T-helper 17 cell (primary cell): Measurements from ENCODE around the gene NUP133. TPM values are rescaled to one million over a fixed set of nuclear protein-coding genes. Genes with fewer than 3 reads are reported as not detected.
A peak's percentile ranks its signal among the peaks of the same experiment; 100 is the strongest.
"Not testable (repeated sequence)": the region's sequence is repeated elsewhere in the genome, so short reads cannot be mapped to it uniquely, and the experiment has no call there.

Source experiments
- ATAC-seq: fragments of 150-1000 bp; cut with Tn5 transposase; 2 replicates; pipeline ENCODE4 v1.10.0; 2021; ENCODE audit warnings: mild to moderate bottlenecking, moderate library complexity
- DNase-seq, 3 donors: peaks; one replicate each; pipeline versions ENCODE4 v3.0.0 to v3.0.0-alpha.2; 2020 to 2021
- H3K9me3 ChIP-seq: one replicate; pipeline ENCODE4 v1.7.0; 2013; ENCODE audit warnings: low read length, mild to moderate bottlenecking; ENCODE audit not compliant: control insufficient read depth, poor library complexity, severe bottlenecking
- H3K27ac Mint-ChIP-seq: one replicate; pipeline ENCODE4 v1.8.0; 2022; ENCODE audit warnings: mild to moderate bottlenecking, moderate library complexity, mixed read lengths
- H3K27me3 Mint-ChIP-seq: one replicate; pipeline ENCODE4 v1.8.0; 2022; ENCODE audit warnings: mixed read lengths
- H3K36me3 Mint-ChIP-seq: one replicate; pipeline ENCODE4 v1.8.0; 2022; ENCODE audit warnings: low read depth, mixed read lengths
- H3K4me1 Mint-ChIP-seq: one replicate; pipeline ENCODE4 v1.8.0; 2022; ENCODE audit warnings: mild to moderate bottlenecking, mixed read lengths
- H3K4me3 Mint-ChIP-seq: one replicate; pipeline ENCODE4 v1.8.0; 2022; ENCODE audit warnings: mild to moderate bottlenecking, moderate library complexity, mixed read lengths
- total RNA-seq, 4 donors: library from RNA in 2 of 4; stranded (reverse) in 2 of 4; gene quantifications; one replicate each; pipeline ENCODE4 v1.2.3 and lab custom pipeline; 2022 to 2026

Gene NUP133
- total RNA-seq, 2 donors from 2014 or later: 26.0 to 35.9 TPM

DNA sequence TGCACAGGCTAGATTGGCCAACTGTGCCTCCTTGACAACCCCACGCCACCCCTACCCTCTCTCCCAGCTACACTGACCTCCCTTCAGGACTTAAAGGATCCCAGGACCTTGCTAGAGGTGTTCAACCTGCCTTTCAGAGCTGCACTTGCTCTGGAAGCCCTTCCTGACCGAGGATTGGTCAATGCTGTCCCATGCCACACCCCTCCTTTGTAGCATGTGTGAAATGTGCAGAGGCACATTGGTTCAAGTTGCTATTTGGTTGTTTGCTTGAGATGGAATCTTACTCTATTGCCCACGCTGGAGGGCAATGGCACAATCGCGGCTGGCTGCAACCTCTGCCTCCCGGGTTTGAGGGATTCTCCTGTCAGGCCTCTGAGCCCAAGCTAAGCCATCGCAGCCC, 96.1 kb downstream of the NUP133 start:
- DNase-seq: no peak
- H3K9me3 ChIP-seq: no peaks in the 10 kb centered on the region
- H3K4me1 Mint-ChIP-seq: peaks cover 15% of the 10 kb centered on the region
- H3K4me3 Mint-ChIP-seq: no peak overlapping the region
- peaks cover 5% of the 10 kb centered on the region for H3K36me3 Mint-ChIP-seq
- H3K27me3 Mint-ChIP-seq: peaks cover 35% of the 10 kb centered on the region
- H3K27ac Mint-ChIP-seq: no peak overlapping the region
- no peak for ATAC-seq

DNA sequence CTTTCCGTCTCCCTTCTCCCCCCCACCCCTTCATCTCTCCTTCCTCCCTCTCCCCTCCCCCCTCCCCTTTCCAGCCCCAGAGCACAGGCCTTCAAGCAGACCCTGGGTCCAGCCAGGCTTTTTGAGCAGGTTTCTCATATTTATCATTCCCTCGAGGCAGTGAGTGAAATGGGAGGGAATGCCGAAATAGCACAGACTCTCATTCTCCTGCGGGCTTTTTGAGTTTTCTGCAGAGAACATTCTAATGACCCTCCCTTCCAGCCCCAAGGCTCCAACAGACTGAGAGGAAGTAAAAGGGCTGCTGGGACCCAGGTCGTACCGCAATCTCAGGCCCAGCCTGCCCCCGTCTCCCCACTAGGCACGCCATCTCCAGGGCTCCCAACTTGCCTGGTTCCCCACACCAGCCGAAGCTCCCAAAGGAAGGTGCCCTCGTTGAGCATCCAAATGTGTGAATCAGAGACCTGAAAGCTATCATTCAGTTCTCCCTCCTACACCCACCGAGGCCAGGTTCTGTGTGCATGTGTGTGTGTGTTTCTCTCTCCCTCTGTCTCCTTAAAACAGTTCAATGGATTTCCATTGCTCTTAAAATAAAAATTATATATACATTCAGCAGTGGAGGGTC, 96.6 kb downstream of the NUP133 start:
- H3K4me3 Mint-ChIP-seq: no peak overlapping the region
- no peaks in the 10 kb centered on the region for H3K9me3 ChIP-seq
- DNase-seq: no peak
- H3K27me3 Mint-ChIP-seq: peaks cover 40% of the 10 kb centered on the region
- no peak for ATAC-seq
- no peak overlapping the region for H3K27ac Mint-ChIP-seq
- H3K36me3 Mint-ChIP-seq: peaks cover 7% of the 10 kb centered on the region
- H3K4me1 Mint-ChIP-seq: peaks cover 16% of the 10 kb centered on the region

DNA sequence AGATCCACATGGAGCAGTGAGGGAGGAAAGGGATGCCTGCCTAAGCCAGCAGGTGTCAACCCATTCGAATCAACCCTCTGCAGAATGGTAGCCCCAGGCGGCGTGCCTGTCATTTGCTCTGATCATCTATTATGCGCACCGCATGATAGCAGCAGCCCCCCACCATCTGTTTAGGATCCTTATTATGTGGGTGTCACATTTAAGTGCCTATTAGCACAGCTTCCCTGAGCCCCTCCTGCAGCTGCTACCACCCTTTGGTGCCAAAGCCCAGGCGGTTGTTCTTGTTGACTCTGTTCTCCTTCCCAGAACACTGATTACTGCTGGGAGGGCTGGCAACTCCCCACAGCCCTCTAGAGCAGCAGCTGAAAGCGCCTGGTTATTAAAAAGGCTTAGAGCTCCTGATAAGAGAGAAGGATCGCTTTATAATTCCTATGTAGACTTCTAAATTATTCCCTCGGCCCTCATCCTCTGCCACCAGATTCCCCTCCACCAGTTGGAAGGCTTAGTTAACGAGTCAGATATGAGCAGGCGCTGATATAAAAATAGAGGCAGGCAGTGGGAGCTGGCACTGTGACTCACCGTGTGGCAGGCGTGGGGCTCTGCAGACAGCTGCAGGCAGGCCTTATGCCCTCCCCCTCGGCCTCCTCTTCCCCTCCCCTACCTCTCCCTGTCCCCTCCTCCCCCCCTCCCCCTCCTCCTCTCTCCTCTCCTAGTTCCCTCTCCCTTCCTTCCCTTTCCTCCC, 97.3 kb downstream of the NUP133 start:
- Mint-ChIP-seq H3K4me3 (no peak overlapping the region), H3K27ac (no peak overlapping the region), H3K4me1 (peaks cover 16% of the 10 kb centered on the region), H3K36me3 (peaks cover 7% of the 10 kb centered on the region), H3K27me3 (peaks cover 46% of the 10 kb centered on the region)
- H3K9me3 ChIP-seq: no peaks in the 10 kb centered on the region
- ATAC-seq (no peak), DNase-seq (no peak)

DNA sequence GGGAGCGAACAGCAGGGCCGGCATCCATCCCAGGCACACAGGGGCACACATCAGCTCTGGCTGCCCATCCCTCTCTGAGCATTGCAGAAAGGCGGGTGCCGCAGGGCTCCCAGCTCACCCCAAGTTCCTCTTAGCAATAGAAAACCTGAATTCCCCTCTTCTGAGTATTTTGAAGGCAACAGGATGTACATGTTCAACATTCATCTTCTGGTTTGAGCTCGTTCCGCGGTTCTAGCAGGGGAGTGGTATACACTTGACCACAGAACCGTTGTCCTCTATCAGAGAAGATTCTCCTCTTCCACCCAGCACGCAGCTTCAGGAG, 97.8 kb downstream of the NUP133 start:
- H3K9me3 ChIP-seq: no peaks in the 10 kb centered on the region
- H3K4me1 Mint-ChIP-seq: peaks cover 16% of the 10 kb centered on the region
- DNase-seq (no peak), ATAC-seq (no peak)
- peaks cover 51% of the 10 kb centered on the region for H3K27me3 Mint-ChIP-seq
- H3K36me3 Mint-ChIP-seq: peaks cover 7% of the 10 kb centered on the region
- H3K27ac Mint-ChIP-seq: no peak overlapping the region
- H3K4me3 Mint-ChIP-seq: no peak overlapping the region

DNA sequence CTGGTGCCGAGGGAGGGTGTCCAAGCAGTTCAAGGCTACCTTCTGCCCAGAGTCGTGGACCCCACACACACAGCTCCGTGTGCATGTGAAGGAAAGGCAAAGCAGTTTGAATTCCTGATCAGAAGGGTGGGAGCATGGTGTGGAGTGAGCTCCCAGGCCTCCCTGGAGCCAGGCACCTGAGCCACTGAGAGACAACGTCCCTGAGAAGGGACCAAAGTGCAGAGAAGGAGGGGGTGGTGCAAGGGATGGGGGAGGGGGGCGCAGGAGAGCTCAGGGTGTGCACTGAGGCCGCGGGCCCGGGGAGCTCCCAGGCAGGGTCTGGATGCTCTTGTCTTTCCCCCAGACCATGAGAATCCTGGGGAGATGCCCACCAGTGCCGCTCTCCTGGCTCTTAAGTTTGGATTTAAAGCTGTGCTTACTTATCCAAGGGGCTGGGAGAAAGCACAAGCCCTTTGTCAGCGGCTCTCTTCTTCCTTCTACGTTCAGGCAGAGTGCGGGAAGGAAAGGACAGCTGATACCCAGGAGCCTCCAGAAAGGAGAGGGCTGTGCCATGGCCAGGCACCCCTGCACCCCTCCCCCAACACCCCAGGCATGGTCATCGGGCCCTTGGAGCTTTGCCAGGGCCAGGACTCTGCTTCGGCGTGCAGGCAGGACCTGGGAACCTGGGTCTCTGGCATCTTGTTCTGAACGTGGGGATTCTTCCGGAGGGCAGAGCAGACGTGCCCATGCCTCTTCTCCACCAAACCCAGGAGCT, 98.3 kb downstream of the NUP133 start:
- DNase-seq (no peak), ATAC-seq (no peak)
- H3K36me3 Mint-ChIP-seq: peaks cover 9% of the 10 kb centered on the region
- peaks cover 16% of the 10 kb centered on the region for H3K4me1 Mint-ChIP-seq
- no peak overlapping the region for H3K27ac Mint-ChIP-seq
- no peak overlapping the region for H3K4me3 Mint-ChIP-seq
- peaks cover 56% of the 10 kb centered on the region for H3K27me3 Mint-ChIP-seq
- H3K9me3 ChIP-seq: no peaks in the 10 kb centered on the region

GRCh38 chr1:229408458-229409037, 99.6 kb downstream of the NUP133 start:
- Mint-ChIP-seq H3K27me3 (peaks cover 64% of the 10 kb centered on the region), H3K4me1 (peaks cover 11% of the 10 kb centered on the region), H3K36me3 (peaks cover 10% of the 10 kb centered on the region), H3K27ac (no peak overlapping the region), H3K4me3 (no peak overlapping the region)
- DNase-seq (no peak), ATAC-seq (no peak)
- H3K9me3 ChIP-seq: no peaks in the 10 kb centered on the region

DNA sequence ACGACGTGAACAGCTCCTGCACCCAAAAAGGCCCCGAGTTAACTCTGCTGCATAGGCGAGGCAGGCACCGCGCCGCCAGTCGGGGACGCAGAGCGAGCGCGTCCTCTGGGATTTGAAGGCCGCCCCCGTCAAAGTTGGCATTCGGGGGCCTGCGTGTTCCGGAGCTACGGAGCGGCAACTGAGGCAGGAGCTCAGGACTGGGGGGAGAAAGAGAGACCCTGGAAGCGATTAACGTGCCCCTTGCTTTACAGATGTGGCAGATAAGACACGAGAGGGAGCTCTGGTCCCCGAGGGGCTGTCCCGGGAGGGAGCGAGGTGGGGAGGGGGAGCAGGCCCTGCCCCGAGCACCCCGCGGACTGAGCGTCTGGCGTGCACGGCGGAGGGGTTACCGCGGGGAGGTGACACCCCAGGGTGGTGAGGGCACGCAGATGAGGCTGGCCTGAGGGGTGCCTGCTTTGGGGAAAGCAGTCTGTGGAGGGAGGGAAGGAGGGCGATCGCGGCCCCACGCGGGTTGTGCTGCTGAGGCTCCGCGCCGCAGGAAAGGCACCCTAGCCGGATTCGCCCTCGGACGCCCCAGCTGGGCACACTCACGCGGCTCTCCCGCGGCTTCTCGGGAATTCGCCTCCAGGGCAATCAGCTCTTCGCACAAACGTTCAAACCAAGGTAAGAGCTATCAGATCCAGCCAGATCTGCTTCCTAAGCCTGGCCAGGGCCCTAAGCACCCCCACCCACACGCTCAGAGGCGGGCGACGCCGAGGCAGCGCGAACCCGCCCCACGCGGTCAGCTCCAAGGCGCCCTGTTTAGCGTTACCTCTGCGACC, 100.7 kb downstream of the NUP133 start:
- DNase-seq (no peak), ATAC-seq (peak; percentile 21)
- Mint-ChIP-seq H3K27ac (no peak overlapping the region), H3K4me3 (peak overlapping the region; percentile 88), H3K4me1 (peaks cover 8% of the 10 kb centered on the region), H3K36me3 (peaks cover 6% of the 10 kb centered on the region), H3K27me3 (peaks cover 72% of the 10 kb centered on the region)
- H3K9me3 ChIP-seq: no peaks in the 10 kb centered on the region

GRCh38 chr1:229406798-229407197, 101.3 kb downstream of the NUP133 start:
- Mint-ChIP-seq H3K27me3 (peaks cover 78% of the 10 kb centered on the region), H3K27ac (no peak overlapping the region), H3K36me3 (peaks cover 6% of the 10 kb centered on the region), H3K4me1 (peaks cover 8% of the 10 kb centered on the region), H3K4me3 (peak overlapping the region; percentile 88)
- H3K9me3 ChIP-seq: no peaks in the 10 kb centered on the region
- DNase-seq: no peak
- no peak for ATAC-seq

DNA sequence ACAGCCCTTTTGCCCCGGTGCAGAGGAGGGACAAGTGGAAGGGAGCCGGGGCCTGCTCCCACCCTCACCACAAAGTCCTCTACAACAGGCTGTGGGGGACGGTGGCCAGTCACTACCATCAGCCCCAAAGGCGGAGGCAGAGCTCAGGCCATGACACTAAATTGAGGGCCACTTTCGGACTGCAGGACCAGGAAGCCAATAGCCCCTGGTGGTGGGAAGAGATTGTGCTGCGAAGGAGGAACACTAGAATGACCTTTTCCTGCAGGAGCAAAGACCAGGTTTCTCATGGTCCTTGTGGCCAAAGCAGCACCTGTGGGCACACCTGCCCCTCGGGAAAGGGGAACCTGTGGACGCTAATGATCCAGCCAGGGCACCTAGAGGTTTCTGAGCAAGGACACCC, 104.6 kb downstream of the NUP133 start:
- no peak for DNase-seq
- H3K9me3 ChIP-seq: no peaks in the 10 kb centered on the region
- Mint-ChIP-seq H3K4me1 (peaks cover 2% of the 10 kb centered on the region), H3K27me3 (peaks cover 73% of the 10 kb centered on the region), H3K27ac (no peak overlapping the region), H3K4me3 (no peak overlapping the region), H3K36me3 (peaks cover 6% of the 10 kb centered on the region)
- no peak for ATAC-seq

GRCh38 chr1:229402993-229403392, 105.1 kb downstream of the NUP133 start:
- Mint-ChIP-seq H3K27ac (no peak overlapping the region), H3K4me1 (peaks cover 2% of the 10 kb centered on the region), H3K36me3 (peaks cover 6% of the 10 kb centered on the region), H3K27me3 (peaks cover 70% of the 10 kb centered on the region), H3K4me3 (no peak overlapping the region)
- H3K9me3 ChIP-seq: no peaks in the 10 kb centered on the region
- DNase-seq (no peak), ATAC-seq (no peak)

GRCh38 chr1:229402329-229402728, 105.8 kb downstream of the NUP133 start:
- H3K9me3 ChIP-seq, DNase-seq, ATAC-seq, H3K27ac Mint-ChIP-seq, H3K4me1 Mint-ChIP-seq, H3K4me3 Mint-ChIP-seq, H3K36me3 Mint-ChIP-seq: not testable (repeated sequence)
- H3K27me3 Mint-ChIP-seq: peaks cover 66% of the 10 kb centered on the region

DNA sequence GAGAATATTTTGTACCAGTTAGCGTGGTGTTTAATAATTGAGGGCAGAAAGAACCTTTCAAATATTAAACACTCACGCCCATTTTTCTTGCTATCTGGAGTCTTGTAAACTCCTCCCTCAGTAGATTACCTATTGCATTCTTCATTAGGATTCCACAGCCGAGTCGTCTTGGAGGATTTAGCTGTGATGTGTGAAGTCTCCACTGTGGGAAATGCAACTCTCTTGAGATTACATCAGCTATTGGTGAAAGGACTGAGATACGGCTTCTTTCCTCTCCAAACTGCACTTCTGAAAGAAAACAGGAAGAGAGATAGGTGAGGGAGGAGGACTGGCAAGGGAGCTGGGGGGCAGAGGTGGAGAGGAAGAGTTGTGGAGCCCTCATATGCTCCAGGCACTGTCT, 110.4 kb downstream of the NUP133 start:
- ATAC-seq: no peak
- peaks cover 57% of the 10 kb centered on the region for H3K27me3 Mint-ChIP-seq
- peaks cover 3% of the 10 kb centered on the region for H3K36me3 Mint-ChIP-seq

More for the DNA sequence above, 110.4 kb downstream of the NUP133 start:
- Mint-ChIP-seq H3K4me1 (peaks cover 2% of the 10 kb centered on the region), H3K4me3 (no peak overlapping the region), H3K27ac (no peak overlapping the region)
- no peaks in the 10 kb centered on the region for H3K9me3 ChIP-seq
- DNase-seq: no peak
